H9 (cell line): Measurements from ENCODE around the gene PCSK6. TPM values are rescaled to one million over a fixed set of nuclear protein-coding genes. Genes with fewer than 3 reads are reported as not detected.

Experiments
- DNase-seq: peaks from one replicate; pipeline ENCODE4 v3.0.0-alpha.2; 2017
- H2AFZ ChIP-seq: one replicate; pipeline ENCODE4 v1.6.1; 2013; ENCODE audit warnings: mild to moderate bottlenecking, low read length, control low read depth, moderate library complexity
- H2AK5ac ChIP-seq: 2 replicates; pipeline ENCODE4 v1.6.1; 2013; ENCODE audit warnings: low read length, control low read depth, mixed read lengths; ENCODE audit not compliant: insufficient read length
- H2BK120ac ChIP-seq: one replicate; pipeline ENCODE4 v1.6.1; 2013; ENCODE audit warnings: low read depth, mild to moderate bottlenecking, low read length, control low read depth, inconsistent platforms; ENCODE audit not compliant: poor library complexity, severe bottlenecking
- H2BK12ac ChIP-seq: 2 replicates; pipeline ENCODE4 v1.6.1; 2013; ENCODE audit warnings: low read length, control low read depth, mixed read lengths, low read depth; ENCODE audit not compliant: insufficient read length
- H2BK15ac ChIP-seq: 2 replicates; pipeline ENCODE4 v1.6.1; 2013; ENCODE audit warnings: low read depth, low read length, control low read depth
- H2BK20ac ChIP-seq: one replicate; pipeline ENCODE4 v1.6.1; 2013; ENCODE audit warnings: low read depth, mild to moderate bottlenecking, low read length, control low read depth, inconsistent platforms; ENCODE audit not compliant: poor library complexity, severe bottlenecking
- H2BK5ac ChIP-seq: 2 replicates; pipeline ENCODE4 v1.6.1; 2013; ENCODE audit warnings: low read length, control low read depth, mixed read lengths; ENCODE audit not compliant: insufficient read length
- H3K14ac ChIP-seq: 2 replicates; pipeline ENCODE4 v1.6.1; 2013; ENCODE audit warnings: low read length, control low read depth; ENCODE audit not compliant: insufficient read depth
- H3K18ac ChIP-seq: 2 replicates; pipeline ENCODE4 v1.6.1; 2013; ENCODE audit warnings: low read depth, mild to moderate bottlenecking, mixed read lengths, low read length, control low read depth; ENCODE audit not compliant: insufficient read length
- H3K23ac ChIP-seq: 2 replicates; pipeline ENCODE4 v1.6.1; 2013; ENCODE audit warnings: low read length, control low read depth, mixed read lengths, low read depth; ENCODE audit not compliant: insufficient read length
- H3K23me2 ChIP-seq: 2 replicates; pipeline ENCODE4 v1.6.1; 2013; ENCODE audit warnings: low read depth, mild to moderate bottlenecking, mixed read lengths, low read length, control low read depth; ENCODE audit not compliant: insufficient read length, poor library complexity, severe bottlenecking
- H3K27ac ChIP-seq: 2 replicates; pipeline ENCODE4 v1.5.1; 2013; ENCODE audit warnings: low read length, control low read depth, mixed read lengths, low read depth; ENCODE audit not compliant: insufficient read length
- H3K27me3 ChIP-seq: 2 replicates; pipeline ENCODE4 v1.6.1; 2013; ENCODE audit warnings: low read length, control low read depth, inconsistent platforms; ENCODE audit not compliant: insufficient read depth
- H3K4ac ChIP-seq: 2 replicates; pipeline ENCODE4 v1.6.1; 2013; ENCODE audit warnings: low read depth, mild to moderate bottlenecking, control low read depth, inconsistent platforms, low read length, moderate library complexity
- H3K4me1 ChIP-seq: 2 replicates; pipeline ENCODE4 v1.6.1; 2013; ENCODE audit warnings: low read length, control low read depth, inconsistent platforms; ENCODE audit not compliant: insufficient read depth
- H3K4me2 ChIP-seq: 2 replicates; pipeline ENCODE4 v1.6.1; 2013; ENCODE audit warnings: low read length, control low read depth, mixed read lengths; ENCODE audit not compliant: insufficient read length, insufficient read depth
- H3K56ac ChIP-seq: 2 replicates; pipeline ENCODE4 v1.6.1; 2013; ENCODE audit warnings: low read depth, mild to moderate bottlenecking, mixed read lengths, low read length, control low read depth; ENCODE audit not compliant: insufficient read length
- H3K79me1 ChIP-seq: 2 replicates; pipeline ENCODE4 v1.6.1; 2013; ENCODE audit warnings: low read depth, mild to moderate bottlenecking, moderate library complexity, low read length, control low read depth, inconsistent platforms; ENCODE audit not compliant: insufficient read depth, poor library complexity, severe bottlenecking
- H3K79me2 ChIP-seq: 2 replicates; pipeline ENCODE4 v1.6.1; 2013; ENCODE audit warnings: low read length, control low read depth, inconsistent platforms; ENCODE audit not compliant: insufficient read depth
- H3K9ac ChIP-seq: 2 replicates; pipeline ENCODE4 v1.6.1; 2013; ENCODE audit warnings: low read length, control low read depth, mixed read lengths; ENCODE audit not compliant: insufficient read length; ENCODE audit errors: extremely low read depth
- H3K9me3 ChIP-seq: one replicate; pipeline ENCODE4 v1.6.1; 2013; ENCODE audit warnings: low read depth, low read length, inconsistent platforms; ENCODE audit not compliant: control insufficient read depth
- H3T11ph ChIP-seq: one replicate; pipeline ENCODE4 v1.6.1; 2013; ENCODE audit warnings: mild to moderate bottlenecking, low read length, control low read depth, inconsistent platforms
- H4K20me1 ChIP-seq: one replicate; pipeline ENCODE4 v1.6.1; 2013; ENCODE audit not compliant: control insufficient read depth, insufficient read length, insufficient read depth
- H4K5ac ChIP-seq: 2 replicates; pipeline ENCODE4 v1.6.1; 2013; ENCODE audit warnings: low read depth, mild to moderate bottlenecking, mixed read lengths, low read length, control low read depth; ENCODE audit not compliant: insufficient read length
- H4K8ac ChIP-seq: replicated peaks from 2 replicates; pipeline ENCODE4 v1.6.1; 2013; ENCODE audit warnings: low read length, control low read depth, mixed read lengths, low read depth; ENCODE audit not compliant: insufficient read length
- H4K91ac ChIP-seq: 2 replicates; pipeline ENCODE4 v1.6.1; 2013; ENCODE audit warnings: low read depth, mild to moderate bottlenecking, moderate library complexity, mixed read lengths, low read length, control low read depth; ENCODE audit not compliant: insufficient read length
- H3K27ac Mint-ChIP-seq, 3 experiments: 2 replicates in 2 of 3; 3 replicates in 1 of 3; pipeline ENCODE4 v1.8.0; 2020 to 2021; ENCODE audit warnings: mixed read lengths in 3 of 3, mild to moderate bottlenecking in 1 of 3, moderate library complexity in 1 of 3
- H3K27me3 Mint-ChIP-seq: 2 replicates; pipeline ENCODE4 v1.8.0; 2021; ENCODE audit warnings: low read depth, mild to moderate bottlenecking, moderate library complexity, mixed read lengths
- H3K36me3 Mint-ChIP-seq, 3 experiments: 2 replicates in 2 of 3; 3 replicates in 1 of 3; pipeline ENCODE4 v1.8.0; 2020 to 2021; ENCODE audit warnings: low read depth in 3 of 3, mixed read lengths in 3 of 3; ENCODE audit not compliant: insufficient read depth in 1 of 3
- H3K4me1 Mint-ChIP-seq, 2 experiments: 2 replicates each; pipeline ENCODE4 v1.8.0; 2020; ENCODE audit warnings: mixed read lengths in 2 of 2
- H3K4me3 Mint-ChIP-seq, 2 experiments: 2 replicates in 1 of 2; 3 replicates in 1 of 2; pipeline ENCODE4 v1.8.0; 2020 to 2021; ENCODE audit warnings: mild to moderate bottlenecking in 2 of 2, mixed read lengths in 2 of 2, moderate library complexity in 1 of 2
- H3K9me3 Mint-ChIP-seq, 2 experiments: 2 replicates in 1 of 2; 3 replicates in 1 of 2; pipeline ENCODE4 v1.8.0; 2020; ENCODE audit warnings: mild to moderate bottlenecking in 2 of 2, mixed read lengths in 2 of 2, moderate library complexity in 1 of 2
- CTCF ChIP-seq: fragments of 200-600 bp; sonication (generic); conservative IDR thresholded peaks from 3 replicates; pipeline ENCODE4 v1.8.0; 2021; ENCODE audit warnings: antibody characterized with exemption, mild to moderate bottlenecking
- WGBS: extraction: QIAGEN DNeasy Blood & Tissue Kit; methylation state at CpG from one replicate; pipeline ENCODE4 v1.1.7; 2013; ENCODE audit warnings: missing lambda C conversion rate, low lambda C conversion rate, mixed read lengths; ENCODE audit not compliant: insufficient read length; ENCODE audit errors: extremely low coverage; 5-methylcytosine and 5-hydroxymethylcytosine counted together
- total RNA-seq: library from RNA; stranded (reverse); gene quantifications from 2 replicates; pipeline ENCODE4 v1.2.1, GENCODE V29; 2021

The PCSK6 gene
- total RNA-seq, 1 experiment from 2014 or later: 4.0 TPM

GRCh38 chr15:101505610-101506337 lies 16.3 kb upstream of the PCSK6 start:
- H3K14ac ChIP-seq: no peak overlapping the region
- no peak overlapping the region for H3K18ac ChIP-seq
- WGBS: no CpG with 5 or more reads among the region's 18 CpGs
- H3K4ac ChIP-seq: no peak overlapping the region
- H3K4me1 ChIP-seq: no peaks in the 10 kb centered on the region
- no peak overlapping the region for H3K23ac ChIP-seq
- no peak overlapping the region for H2BK20ac ChIP-seq
- no peaks in the 10 kb centered on the region for H4K20me1 ChIP-seq
- no peak overlapping the region for H3K27ac ChIP-seq
- no peak overlapping the region for H2BK5ac ChIP-seq
- H4K91ac ChIP-seq: no peak overlapping the region
- H3K9ac ChIP-seq: no peak overlapping the region
- Mint-ChIP-seq H3K4me1 (peaks cover 4 to 18% of the 10 kb centered on the region in 2 experiments; a peak in 2 of 4 replicates), H3K27ac (no peak overlapping the region), H3K27me3 (peaks cover 17% of the 10 kb centered on the region), H3K9me3 (no peaks in the 10 kb centered on the region), H3K4me3 (no peak overlapping the region), H3K36me3 (no peaks in the 10 kb centered on the region)
- no peaks in the 10 kb centered on the region for H3K27me3 ChIP-seq
- H2BK12ac ChIP-seq: no peak overlapping the region
- H3K79me2 ChIP-seq: no peaks in the 10 kb centered on the region
- H3T11ph ChIP-seq: no peak overlapping the region
- DNase-seq: no peak
- no peak overlapping the region for H3K4me2 ChIP-seq
- H4K5ac ChIP-seq: no peak overlapping the region
- H3K56ac ChIP-seq: no peak overlapping the region
- no peaks in the 10 kb centered on the region for H3K9me3 ChIP-seq
- no peak overlapping the region for H2BK15ac ChIP-seq
- no peak overlapping the region for H2AFZ ChIP-seq
- no peak for TF ChIP-seq CTCF
- no peaks in the 10 kb centered on the region for H3K23me2 ChIP-seq
- H4K8ac ChIP-seq: no peak overlapping the region
- H3K79me1 ChIP-seq: no peaks in the 10 kb centered on the region
- H2BK120ac ChIP-seq: no peak overlapping the region
- no peak overlapping the region for H2AK5ac ChIP-seq
